GM18520 (cell line): ENCODE measurements around the gene GNG7.
"Not testable (repeated sequence)": the region's sequence is repeated elsewhere in the genome, so short reads cannot be mapped to it uniquely, and the experiment has no call there.

Experiments used
- ATAC-seq: cut with Tn5 transposase; IDR thresholded peaks from one replicate; pipeline ENCODE4 v1.9.1; 2021; ENCODE audit not compliant: unreplicated experiment

The GNG7 gene

DNA sequence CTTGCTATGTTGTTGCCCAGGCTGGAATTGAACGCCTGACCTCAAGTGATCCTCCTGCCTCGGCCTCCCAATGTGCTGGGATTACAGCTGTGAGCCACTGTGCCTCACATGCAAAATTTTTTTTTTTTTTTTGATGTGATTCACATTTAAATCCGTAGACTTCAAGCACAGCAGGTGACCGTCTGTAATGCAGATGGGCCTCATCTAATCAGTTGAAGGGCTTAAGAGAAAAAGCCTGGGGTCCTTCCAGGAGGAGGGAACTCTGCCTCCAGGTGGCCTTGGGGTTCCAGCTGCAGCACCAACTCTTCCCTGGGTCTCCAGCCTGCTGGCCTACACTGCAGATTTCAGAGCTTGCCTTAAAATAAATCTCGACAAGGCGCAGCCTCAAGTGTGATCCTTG, 183.0 kb downstream of the GNG7 start:
- ATAC-seq = no peak

DNA sequence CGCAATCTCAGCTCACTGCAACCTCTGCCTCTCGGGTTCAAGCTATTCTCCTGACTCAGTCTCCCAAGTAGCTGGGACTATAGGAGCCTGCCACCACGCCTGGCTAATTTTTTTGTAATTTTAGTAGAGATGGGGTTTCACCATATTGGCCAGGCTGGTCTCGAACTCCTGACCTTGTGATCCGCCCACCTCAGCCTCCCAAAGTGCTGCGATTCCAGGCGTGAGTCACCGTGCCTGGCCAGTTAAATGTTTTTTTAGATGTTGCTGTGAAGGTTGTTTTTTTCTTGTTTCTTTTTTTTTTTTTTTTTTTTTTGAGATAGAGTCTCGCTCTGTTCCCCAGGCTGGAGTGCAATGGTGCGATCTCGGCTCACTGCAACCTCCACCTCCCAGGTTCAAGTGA, 183.6 kb downstream of the GNG7 start:
- not testable (repeated sequence) for ATAC-seq

- ATAC-seq = no peak
These were observed 184.5 kb downstream of the GNG7 start for GRCh38 chr19:2517881-2518601.

- ATAC-seq = no peak
These were observed 185.8 kb downstream of the GNG7 start for GRCh38 chr19:2516727-2517126.

DNA sequence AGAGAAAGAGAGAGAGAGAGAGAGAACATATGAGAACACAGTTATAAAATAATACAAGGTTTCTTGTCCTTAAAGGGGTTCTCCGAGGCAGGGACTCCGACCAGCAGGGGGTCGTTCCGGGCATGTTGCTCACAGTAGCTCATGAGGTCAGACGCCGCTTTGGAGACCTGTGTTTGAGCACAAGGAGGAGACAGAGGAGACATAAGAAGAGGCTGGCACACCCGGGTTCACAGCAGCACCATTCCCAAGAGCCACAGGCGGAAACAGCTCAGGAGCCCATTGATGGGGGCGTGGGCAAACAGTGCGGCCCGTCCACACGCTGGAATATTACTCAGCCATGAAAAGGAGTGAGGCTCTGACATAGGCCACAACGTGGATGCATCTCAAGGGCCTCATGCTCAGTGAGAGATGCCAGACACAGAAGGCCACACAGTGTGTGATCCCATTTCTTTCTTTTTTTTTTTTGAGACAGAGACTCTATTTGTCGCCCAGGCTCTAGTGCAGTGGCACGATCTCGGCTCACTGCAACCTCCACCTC, 187.4 kb downstream of the GNG7 start:
- ATAC-seq = no peak

- no peak for ATAC-seq
These were observed 189.7 kb downstream of the GNG7 start for GRCh38 chr19:2512523-2513431.

DNA sequence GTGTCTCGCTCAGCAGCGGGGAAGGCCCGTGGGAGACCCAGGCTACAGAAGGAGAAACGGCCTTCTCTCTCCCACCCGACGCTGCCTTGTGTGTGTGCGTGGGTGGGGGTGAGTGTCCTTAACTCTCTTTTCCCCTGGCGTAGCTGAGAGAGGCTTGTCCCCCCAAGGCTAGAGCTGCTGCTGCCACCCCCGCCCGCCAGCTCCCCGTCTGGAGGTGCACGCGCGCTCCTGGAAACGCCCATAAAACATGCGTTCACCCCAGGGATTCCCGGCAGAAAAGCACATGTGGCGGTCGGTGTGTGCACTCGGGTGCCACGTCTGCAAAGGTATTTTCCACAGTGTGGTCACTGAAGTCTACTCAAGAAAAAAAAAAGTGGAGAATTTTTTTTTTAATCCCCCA, 190.5 kb downstream of the GNG7 start:
- no peak for ATAC-seq

DNA sequence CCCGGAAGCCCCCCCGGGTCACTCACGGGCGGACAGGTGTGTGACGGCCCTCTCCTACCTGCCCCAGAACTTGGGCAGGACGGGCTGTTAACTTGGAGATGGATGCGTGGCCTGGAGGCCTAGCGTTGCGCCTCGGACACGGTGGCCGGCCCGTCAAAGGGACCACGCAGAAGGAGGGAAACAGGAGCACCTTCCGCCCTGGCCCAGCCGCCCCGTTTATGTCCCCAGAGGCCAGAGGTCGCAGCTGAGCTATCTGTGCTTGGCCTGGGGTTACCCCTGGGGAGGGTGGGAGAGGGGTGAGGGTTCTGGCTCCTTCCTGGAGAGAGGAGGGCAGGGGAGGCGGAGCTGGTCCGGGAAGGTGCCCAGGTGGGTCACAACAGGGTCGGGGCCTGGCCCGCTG, 190.9 kb downstream of the GNG7 start:
- ATAC-seq = no peak

DNA sequence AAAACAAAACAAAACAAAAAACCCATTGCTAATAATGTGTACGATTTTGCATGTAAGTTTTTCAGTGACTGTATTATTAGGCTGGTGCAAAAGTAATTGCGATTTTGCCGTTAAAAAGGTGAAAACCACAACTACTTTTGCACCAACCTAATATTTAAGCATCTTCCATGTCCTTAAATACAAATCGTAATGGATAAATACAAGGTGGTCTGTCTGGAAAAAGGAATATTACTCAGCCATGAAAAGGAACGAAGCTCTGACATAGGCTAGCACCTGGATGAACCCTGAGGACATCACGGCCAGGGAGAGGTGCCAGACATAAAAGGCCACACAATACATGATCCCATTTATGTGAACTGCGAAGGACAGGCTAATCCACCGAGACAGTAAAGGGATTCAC, 193.4 kb downstream of the GNG7 start:
- no peak for ATAC-seq

DNA sequence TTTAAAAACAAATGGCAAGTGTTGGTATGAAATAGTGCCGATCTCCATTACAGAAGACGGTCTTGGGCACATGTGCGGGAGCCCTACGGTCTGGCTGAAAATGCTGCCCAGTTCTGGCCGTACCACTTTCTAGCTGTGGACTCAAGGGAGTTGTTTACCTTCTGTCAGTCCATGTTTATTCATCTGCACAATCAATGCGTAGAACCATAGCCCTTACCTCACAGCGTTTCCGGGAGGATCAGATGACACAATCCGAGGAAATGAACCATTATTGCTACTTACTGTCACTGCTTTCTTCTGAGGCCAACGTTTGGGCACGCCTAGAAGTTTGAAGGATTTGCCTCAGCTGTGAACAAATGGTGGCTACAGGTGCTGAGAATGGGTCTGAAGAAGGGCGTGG, 195.4 kb downstream of the GNG7 start:
- no peak for ATAC-seq

GRCh38 chr19:2506656-2507055, 195.8 kb downstream of the GNG7 start:
- ATAC-seq = not testable (repeated sequence)

- no peak for ATAC-seq
These were observed 198.9 kb downstream of the GNG7 start for GRCh38 chr19:2503521-2504109.

GRCh38 chr19:2500841-2501261, 201.6 kb downstream of the GNG7 start:
- ATAC-seq = no peak

- ATAC-seq = no peak
These were observed 202.3 kb downstream of the GNG7 start for GRCh38 chr19:2500156-2500555.

GRCh38 chr19:2497186-2497585, 205.3 kb downstream of the GNG7 start:
- no peak for ATAC-seq

DNA sequence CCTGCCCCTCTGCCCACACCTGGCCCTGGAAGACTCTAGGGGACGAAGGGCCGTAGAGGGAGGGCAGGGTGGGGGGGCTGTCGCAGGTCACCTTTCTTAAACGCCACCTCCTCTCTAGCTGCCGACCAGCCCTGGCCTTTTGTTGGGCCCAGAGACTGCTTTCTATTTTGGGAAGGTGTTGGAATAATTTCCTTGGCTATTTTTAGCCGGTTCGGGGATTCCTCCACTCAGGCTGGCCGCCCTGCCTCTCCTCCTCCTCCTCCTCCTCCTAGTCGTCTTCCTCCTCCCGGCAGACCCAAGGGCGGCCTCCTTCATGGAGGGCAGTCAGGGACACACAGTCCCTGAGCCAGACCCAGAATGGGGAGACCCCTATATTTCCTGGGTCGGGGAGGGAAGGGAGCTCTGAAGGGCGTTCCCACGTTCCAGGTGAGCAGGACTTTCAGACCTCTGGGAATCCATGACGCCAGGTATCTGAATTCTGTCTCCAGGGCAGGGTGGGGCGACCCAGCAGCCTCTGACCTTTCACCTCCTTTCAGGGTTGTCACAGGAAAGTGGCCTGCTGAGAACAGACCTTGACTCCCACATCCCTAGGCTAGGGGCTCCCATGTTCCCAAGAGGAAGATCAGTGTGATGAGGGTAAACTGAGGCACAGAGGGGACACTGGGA, 206.7 kb downstream of the GNG7 start:
- no peak for ATAC-seq

DNA sequence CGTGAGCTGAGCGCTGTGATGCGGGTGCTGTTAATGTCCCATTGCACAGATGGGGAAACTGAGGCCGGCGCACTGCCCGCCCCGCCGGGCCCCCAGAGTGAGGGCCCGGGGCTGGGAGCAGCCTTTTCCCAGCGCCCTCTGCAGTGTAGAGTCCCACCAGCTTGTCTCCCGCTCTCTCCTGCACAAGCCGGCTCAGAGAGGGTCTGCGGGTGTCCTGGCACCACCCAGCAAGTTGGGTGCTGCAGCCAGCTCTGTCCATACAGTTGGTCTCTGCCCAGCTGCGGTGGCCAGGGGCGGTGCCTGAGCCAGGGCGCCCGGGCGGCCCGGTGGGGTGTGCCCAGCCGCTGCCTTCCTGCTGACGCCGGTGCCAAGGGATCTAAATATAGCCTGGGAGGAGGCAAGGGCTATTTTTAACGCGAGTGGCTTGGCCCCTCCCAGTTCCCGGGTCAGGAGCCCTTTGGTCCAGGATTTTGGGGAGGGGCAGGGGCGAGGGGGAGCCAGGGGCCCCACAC, 207.3 kb downstream of the GNG7 start:
- ATAC-seq = no peak

GRCh38 chr19:2494447-2495129, 207.9 kb downstream of the GNG7 start:
- no peak for ATAC-seq

GRCh38 chr19:2494084-2494446, 208.4 kb downstream of the GNG7 start:
- no peak for ATAC-seq

DNA sequence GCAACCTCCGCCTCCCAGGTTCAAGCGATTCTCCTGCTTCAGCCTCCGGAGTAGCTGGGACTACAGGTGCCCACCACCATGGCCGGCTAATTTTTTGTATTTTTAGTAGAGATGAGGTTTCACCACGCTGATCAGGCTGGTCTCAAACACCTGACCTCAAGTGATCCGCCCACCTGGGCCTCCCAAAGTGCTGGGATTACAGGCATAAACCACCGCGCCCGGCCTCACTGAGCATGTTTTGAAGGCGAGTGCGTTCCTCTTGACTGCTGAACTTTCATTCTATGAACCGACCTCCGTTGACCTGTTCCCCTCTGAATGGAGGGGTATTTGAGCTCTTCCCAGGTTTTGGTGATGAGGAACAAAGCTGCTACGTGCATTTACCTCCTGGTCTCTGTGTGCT, 209.0 kb downstream of the GNG7 start:
- not testable (repeated sequence) for ATAC-seq
